BLaER1 treated with 17β-estradiol and CSF1 and Interleukin-3, amounts not matched to agents 10 nM and 100 nM (cell line): ENCODE results near the gene OR9Q2.

Experiments
- H3K27ac ChIP-seq, 11 experiments: shearing (Covaris generic); formaldehyde crosslinking; 2 replicates each; pipeline ENCODE4 v1.8.1; 2022
- H3K27me3 ChIP-seq, 11 experiments: shearing (Covaris generic); formaldehyde crosslinking; 2 replicates each; pipeline ENCODE4 v1.8.1; 2022
- H3K36me3 ChIP-seq, 11 experiments: shearing (Covaris generic); formaldehyde crosslinking; 2 replicates each; pipeline ENCODE4 v1.8.1; 2022
- H3K4me1 ChIP-seq, 10 experiments: shearing (Covaris generic); formaldehyde crosslinking; 2 replicates each; pipeline ENCODE4 v1.8.1; 2022
- H3K4me2 ChIP-seq, 11 experiments: shearing (Covaris generic); formaldehyde crosslinking; 2 replicates each; pipeline ENCODE4 v1.8.1; 2022
- H3K4me3 ChIP-seq, 10 experiments: shearing (Covaris generic); formaldehyde crosslinking; 2 replicates each; pipeline ENCODE4 v1.8.1; 2022
- H3K9ac ChIP-seq, 11 experiments: shearing (Covaris generic); formaldehyde crosslinking; 2 replicates each; pipeline ENCODE4 v1.8.1; 2022
- H3K9me3 ChIP-seq, 11 experiments: shearing (Covaris generic); formaldehyde crosslinking; replicated peaks in 1 of 11; 2 replicates each; pipeline ENCODE4 v1.8.1; 2022
- H4K20me1 ChIP-seq, 11 experiments: shearing (Covaris generic); formaldehyde crosslinking; 2 replicates each; pipeline ENCODE4 v1.8.1; 2022
- Cebpa-rat ChIP-seq, 11 experiments: shearing (Covaris generic); IDR thresholded peaks; 2 replicates each; pipeline ENCODE4 v1.8.1; 2022

Gene OR9Q2, protein sequence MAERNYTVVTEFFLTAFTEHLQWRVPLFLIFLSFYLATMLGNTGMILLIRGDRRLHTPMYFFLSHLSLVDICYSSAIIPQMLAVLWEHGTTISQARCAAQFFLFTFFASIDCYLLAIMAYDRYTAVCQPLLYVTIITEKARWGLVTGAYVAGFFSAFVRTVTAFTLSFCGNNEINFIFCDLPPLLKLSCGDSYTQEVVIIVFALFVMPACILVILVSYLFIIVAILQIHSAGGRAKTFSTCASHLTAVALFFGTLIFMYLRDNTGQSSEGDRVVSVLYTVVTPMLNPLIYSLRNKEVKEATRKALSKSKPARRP

DNA sequence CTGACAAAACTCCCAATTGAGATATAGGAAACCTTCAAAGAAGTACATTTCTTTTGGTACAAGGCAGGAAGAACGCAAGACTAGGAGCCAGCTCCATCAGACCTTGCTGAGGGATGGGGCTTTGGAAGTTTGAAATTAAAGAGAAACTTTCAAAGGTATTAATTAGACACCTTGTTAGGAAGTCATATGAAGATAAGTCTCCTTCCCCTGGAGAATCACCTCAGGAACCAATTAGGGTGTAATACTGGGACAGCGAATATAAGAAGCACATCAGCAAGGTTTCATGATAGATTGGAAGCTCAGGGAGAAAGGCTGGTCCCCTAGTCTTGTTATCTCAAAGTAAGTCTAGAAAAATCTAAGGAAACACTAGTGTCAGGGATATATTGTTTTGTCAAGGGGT is at the start of gene OR9Q2:
Gene OR9Q2 (plus strand): TSS at position 301 of the 400 bp plus-strand sequence. CDS start 1,421 bp downstream, outside the sequence.
- Histone ChIP-seq H3K36me3 (no peaks in the 10 kb centered on the region), H3K4me3 (no peak within 1 kb of the TSS), H3K4me1 (no peaks in the 10 kb centered on the region), H3K4me2 (no peak within 1 kb of the TSS), H3K27me3 (no peaks in the 10 kb centered on the region), H4K20me1 (no peaks in the 10 kb centered on the region), H3K9me3 (no peaks in the 10 kb centered on the region), H3K27ac (no peak within 1 kb of the TSS), H3K9ac (no peak within 1 kb of the TSS)
- no peak for TF ChIP-seq Cebpa-rat (IDR thresholded peaks at IDR 0.05)

GRCh38 chr11:58142761-58143160 is 46.1 kb upstream of the OR9Q2 start:
- Histone ChIP-seq H3K4me3 (no peak overlapping the region), H3K9ac (no peak overlapping the region), H4K20me1 (no peaks in the 10 kb centered on the region), H3K36me3 (no peaks in the 10 kb centered on the region), H3K9me3 (no peaks in the 10 kb centered on the region), H3K27ac (no peak overlapping the region), H3K4me1 (no peaks in the 10 kb centered on the region), H3K4me2 (no peak overlapping the region), H3K27me3 (no peaks in the 10 kb centered on the region)
- no peak for TF ChIP-seq Cebpa-rat (IDR thresholded peaks at IDR 0.05)

GRCh38 chr11:58152781-58153180 is 36.1 kb upstream of the OR9Q2 start:
- H3K4me2 ChIP-seq = no peak overlapping the region
- no peak overlapping the region for H3K4me3 ChIP-seq
- no peaks in the 10 kb centered on the region; a peak in 1 of 22 replicates for H3K9me3 ChIP-seq
- H3K27me3 ChIP-seq = no peaks in the 10 kb centered on the region
- no peaks in the 10 kb centered on the region for H4K20me1 ChIP-seq
- H3K4me1 ChIP-seq = peaks cover 5 to 20% (median 9%) of the 10 kb centered on the region in 10 experiments; a peak in 19 of 20 replicates
- H3K36me3 ChIP-seq = no peaks in the 10 kb centered on the region
- no peak for TF ChIP-seq Cebpa-rat (IDR thresholded peaks at IDR 0.05)
- no peak overlapping the region for H3K9ac ChIP-seq
- H3K27ac ChIP-seq = no peak overlapping the region

DNA sequence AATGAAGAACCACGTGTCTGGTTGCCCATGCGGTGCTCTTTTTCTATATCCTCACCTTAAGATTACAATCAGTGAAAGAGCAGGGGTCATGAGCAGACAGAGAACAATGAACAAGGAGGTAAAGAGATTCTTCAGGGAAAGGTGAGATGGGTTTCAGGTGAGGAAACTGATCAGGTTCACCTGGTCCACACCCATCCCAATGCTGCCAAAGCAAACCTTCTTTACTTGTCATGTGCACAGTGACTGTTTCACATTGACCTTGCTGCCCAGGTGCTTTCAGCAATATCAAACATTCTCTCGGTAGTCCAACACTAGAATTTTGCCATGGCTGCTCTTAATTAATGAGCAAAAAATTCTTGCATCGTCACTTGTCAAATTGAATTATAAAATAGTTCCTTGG is 24.5 kb upstream of the OR9Q2 start:
- Histone ChIP-seq H4K20me1 (no peaks in the 10 kb centered on the region), H3K27ac (no peak overlapping the region), H3K9me3 (no peaks in the 10 kb centered on the region), H3K4me1 (peaks cover 0 to 2% (median 0%) of the 10 kb centered on the region in 10 experiments; a peak in 1 of 20 replicates), H3K4me3 (no peak overlapping the region), H3K27me3 (no peaks in the 10 kb centered on the region), H3K4me2 (no peak overlapping the region), H3K36me3 (no peaks in the 10 kb centered on the region), H3K9ac (no peak overlapping the region)
- no peak for TF ChIP-seq Cebpa-rat (IDR thresholded peaks at IDR 0.05)

DNA sequence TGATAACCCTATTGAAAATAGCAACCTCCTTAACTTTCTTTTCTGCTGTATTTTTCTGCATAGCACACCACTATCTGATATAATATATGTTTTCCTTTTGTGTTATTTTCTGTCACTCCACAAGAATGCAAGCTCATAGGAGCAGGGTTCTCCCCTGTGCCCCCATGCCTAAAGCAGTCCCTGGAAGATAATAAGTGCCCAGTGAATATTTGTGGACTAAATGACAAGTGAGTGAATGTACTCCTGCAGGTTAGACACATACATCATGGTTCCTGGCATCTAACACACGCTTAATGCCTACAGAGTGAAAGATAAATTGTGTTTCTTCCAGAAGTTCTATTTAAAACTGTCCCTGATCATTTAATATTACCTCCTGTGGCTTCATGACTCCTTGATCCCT is 23.9 kb upstream of the OR9Q2 start:
- TF ChIP-seq Cebpa-rat (IDR thresholded peaks at IDR 0.05) = no peak
- no peaks in the 10 kb centered on the region for H4K20me1 ChIP-seq
- H3K9ac ChIP-seq = no peak overlapping the region
- H3K27ac ChIP-seq = no peak overlapping the region
- no peak overlapping the region for H3K4me3 ChIP-seq
- no peaks in the 10 kb centered on the region for H3K36me3 ChIP-seq
- no peaks in the 10 kb centered on the region for H3K27me3 ChIP-seq
- H3K4me1 ChIP-seq = no peaks in the 10 kb centered on the region
- no peak overlapping the region for H3K4me2 ChIP-seq
- H3K9me3 ChIP-seq = no peaks in the 10 kb centered on the region

GRCh38 chr11:58165504-58166106 is 23.3 kb upstream of the OR9Q2 start:
- Histone ChIP-seq H3K36me3 (no peaks in the 10 kb centered on the region), H3K9me3 (peaks cover 0 to 4% (median 0%) of the 10 kb centered on the region in 11 experiments; a peak in 1 of 22 replicates), H4K20me1 (no peaks in the 10 kb centered on the region), H3K4me1 (no peaks in the 10 kb centered on the region), H3K9ac (no peak overlapping the region), H3K27me3 (no peaks in the 10 kb centered on the region), H3K4me3 (no peak overlapping the region), H3K27ac (no peak overlapping the region), H3K4me2 (no peak overlapping the region)
- TF ChIP-seq Cebpa-rat (IDR thresholded peaks at IDR 0.05) = no peak

DNA sequence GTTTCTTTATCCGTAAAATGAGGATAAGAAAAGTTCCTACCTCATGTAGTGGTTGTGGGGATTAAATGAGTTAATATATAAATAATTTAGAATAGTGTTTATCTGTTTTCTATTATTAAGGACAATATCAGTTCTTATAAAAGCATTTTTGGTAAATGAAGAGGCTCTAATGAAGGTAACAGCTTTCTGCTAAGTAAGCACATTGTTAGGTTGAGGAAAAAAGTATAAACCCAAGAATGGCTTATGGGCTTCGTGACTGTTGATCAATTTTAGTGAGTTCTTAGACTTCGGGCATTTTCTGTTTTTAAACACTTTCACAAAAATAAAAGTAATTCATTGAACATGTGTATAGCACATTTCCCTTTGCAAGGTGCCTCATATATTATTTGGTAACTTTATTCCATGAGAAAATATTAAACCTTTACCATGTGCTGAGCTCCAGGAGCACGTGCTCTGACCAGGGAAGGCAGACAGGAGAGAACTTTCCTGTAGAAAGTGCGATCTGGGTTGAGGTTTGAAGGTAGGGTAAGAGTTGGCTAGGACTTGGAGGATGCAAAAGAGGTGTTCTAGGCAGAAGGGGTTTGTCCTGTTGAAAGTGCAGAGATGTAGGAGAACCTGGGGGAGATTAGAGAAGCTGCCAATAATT is 11.3 kb upstream of the OR9Q2 start:
- Histone ChIP-seq H4K20me1 (no peaks in the 10 kb centered on the region), H3K27me3 (no peaks in the 10 kb centered on the region), H3K9me3 (no peaks in the 10 kb centered on the region; a peak in 1 of 22 replicates), H3K9ac (no peak overlapping the region), H3K4me2 (no peak overlapping the region), H3K4me3 (no peak overlapping the region), H3K27ac (no peak overlapping the region), H3K4me1 (no peaks in the 10 kb centered on the region), H3K36me3 (no peaks in the 10 kb centered on the region)
- no peak for TF ChIP-seq Cebpa-rat (IDR thresholded peaks at IDR 0.05)

GRCh38 chr11:58178444-58178843 is 10.4 kb upstream of the OR9Q2 start:
- Histone ChIP-seq H3K27ac (no peak overlapping the region), H3K36me3 (no peaks in the 10 kb centered on the region), H3K4me1 (no peaks in the 10 kb centered on the region), H3K9ac (no peak overlapping the region), H3K4me3 (no peak overlapping the region), H3K4me2 (no peak overlapping the region), H4K20me1 (no peaks in the 10 kb centered on the region), H3K27me3 (no peaks in the 10 kb centered on the region), H3K9me3 (no peaks in the 10 kb centered on the region; a peak in 1 of 22 replicates)
- TF ChIP-seq Cebpa-rat (IDR thresholded peaks at IDR 0.05) = no peak

GRCh38 chr11:58179648-58180047 is 9.2 kb upstream of the OR9Q2 start:
- Histone ChIP-seq H3K4me3 (no peak overlapping the region), H3K9ac (no peak overlapping the region), H3K27me3 (no peaks in the 10 kb centered on the region), H4K20me1 (no peaks in the 10 kb centered on the region), H3K4me2 (no peak overlapping the region), H3K9me3 (no peaks in the 10 kb centered on the region), H3K4me1 (no peaks in the 10 kb centered on the region), H3K36me3 (no peaks in the 10 kb centered on the region), H3K27ac (no peak overlapping the region)
- TF ChIP-seq Cebpa-rat (IDR thresholded peaks at IDR 0.05) = no peak
